Activated T-helper 9 cell treated with anti-CD3 and anti-CD28 coated beads, Interleukin-2, amount 50 U/mL, for 16 hours (primary cell): ENCODE results near the gene SSU72.
A peak's percentile ranks its signal among the peaks of the same experiment; 100 is the strongest.
"Not testable (repeated sequence)": the region's sequence is repeated elsewhere in the genome, so short reads cannot be mapped to it uniquely, and the experiment has no call there.

Experiments used
- DNase-seq: peaks from one replicate; pipeline ENCODE4 v3.0.0-alpha.2; 2020; ENCODE audit warnings: low read depth

The SSU72 gene

GRCh38 chr1:1595341-1595740 lies 20.7 kb upstream of the SSU72 start:
- DNase-seq: not testable (repeated sequence)

- no peak for DNase-seq
Observed at GRCh38 chr1:1594602-1595260, 20.1 kb upstream of the SSU72 start.

- DNase-seq: no peak
Observed at GRCh38 chr1:1593834-1594601, 19.4 kb upstream of the SSU72 start.

GRCh38 chr1:1591452-1591851 lies 16.8 kb upstream of the SSU72 start:
- no peak for DNase-seq

GRCh38 chr1:1583347-1584010 lies 8.8 kb upstream of the SSU72 start:
- DNase-seq: no peak

- no peak for DNase-seq
Observed at GRCh38 chr1:1582585-1583346, 8.1 kb upstream of the SSU72 start.

- no peak for DNase-seq
Observed at GRCh38 chr1:1578371-1578940, 3.8 kb upstream of the SSU72 start.

GRCh38 chr1:1577367-1578011 lies 2.8 kb upstream of the SSU72 start:
- DNase-seq: no peak

GRCh38 chr1:1573843-1574720 lies 581 bp downstream of the SSU72 start:
- peak; percentile 63 for DNase-seq

- no peak for DNase-seq
Observed at GRCh38 chr1:1569341-1569740, 5.3 kb downstream of the SSU72 start.

- DNase-seq: no peak
Observed at GRCh38 chr1:1567891-1568291, 6.8 kb downstream of the SSU72 start.

- DNase-seq: no peak
Observed at GRCh38 chr1:1567152-1567875, 7.3 kb downstream of the SSU72 start.

GRCh38 chr1:1565340-1565739 lies 9.3 kb downstream of the SSU72 start:
- no peak for DNase-seq

- no peak for DNase-seq
Observed at GRCh38 chr1:1564268-1564667, 10.4 kb downstream of the SSU72 start.

GRCh38 chr1:1563688-1564087 lies 11.0 kb downstream of the SSU72 start:
- no peak for DNase-seq

- no peak for DNase-seq
Observed at GRCh38 chr1:1562556-1563195, 12.0 kb downstream of the SSU72 start.

GRCh38 chr1:1561801-1562470 lies 12.7 kb downstream of the SSU72 start:
- no peak for DNase-seq

GRCh38 chr1:1560178-1560577 lies 14.5 kb downstream of the SSU72 start:
- DNase-seq: no peak

GRCh38 chr1:1559066-1559465 lies 15.6 kb downstream of the SSU72 start:
- no peak for DNase-seq
